ENCODE measurements around the gene PREP.
"Not testable (repeated sequence)": the region's sequence is repeated elsewhere in the genome, so short reads cannot be mapped to it uniquely, and the experiment has no call there.

Gene PREP

DNA sequence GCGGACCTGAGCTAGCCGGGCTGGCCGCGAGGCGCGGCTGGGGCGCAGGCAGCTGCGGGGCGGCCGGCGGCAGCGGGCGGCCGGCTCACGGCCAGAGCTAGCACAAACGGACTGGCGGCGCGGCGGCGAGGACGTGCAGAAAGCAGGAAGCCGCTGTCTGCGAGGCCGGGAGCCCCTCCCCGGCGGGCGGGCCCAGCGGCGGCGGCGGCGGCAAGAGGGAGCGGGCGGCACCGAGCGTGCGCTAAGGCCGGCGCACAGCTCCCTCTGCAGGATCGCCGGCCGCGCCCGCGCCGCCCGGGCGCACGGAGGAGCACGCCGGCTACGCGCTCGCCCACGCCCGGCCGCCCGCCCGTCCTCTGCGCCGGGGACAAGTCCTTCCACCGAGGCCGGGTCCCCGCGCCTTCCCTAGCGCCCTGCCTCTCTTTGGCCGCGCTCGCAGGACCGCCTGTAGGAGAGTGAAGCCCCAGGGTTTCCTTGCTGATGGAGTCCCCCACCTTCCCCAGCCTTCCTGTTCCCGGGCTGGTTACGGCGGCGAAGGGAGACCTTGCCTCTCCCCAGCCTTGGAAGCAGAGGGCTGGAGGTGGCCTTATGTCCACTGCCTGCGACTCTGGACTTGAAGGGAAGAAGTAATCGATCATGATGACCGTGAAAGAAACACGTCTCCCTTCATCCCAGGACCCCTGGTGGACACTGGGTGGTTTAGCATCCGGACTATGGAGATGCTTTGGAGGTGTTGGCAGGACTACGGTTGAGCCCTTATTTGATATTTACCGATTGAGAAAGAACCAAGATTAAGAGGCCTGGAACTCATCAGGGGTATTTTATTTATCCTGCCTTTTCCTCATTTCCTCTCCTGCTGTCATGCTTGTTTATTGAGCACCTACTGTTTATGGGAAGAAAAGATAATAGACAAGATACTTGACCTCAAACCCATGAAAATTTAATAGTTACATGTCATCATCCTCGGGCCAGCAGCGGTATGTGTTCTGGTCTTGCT is at the start of gene PREP:
Gene PREP (minus strand): TSS at position 144 of the 997 bp plus-strand sequence. CDS start 191 bp downstream, outside the sequence.
- DNase-seq (ENCODE audit: low read depth in 2 of 3, low spot score in 2 of 3) = peak; percentile 44 to 73 (median 52)

DNA sequence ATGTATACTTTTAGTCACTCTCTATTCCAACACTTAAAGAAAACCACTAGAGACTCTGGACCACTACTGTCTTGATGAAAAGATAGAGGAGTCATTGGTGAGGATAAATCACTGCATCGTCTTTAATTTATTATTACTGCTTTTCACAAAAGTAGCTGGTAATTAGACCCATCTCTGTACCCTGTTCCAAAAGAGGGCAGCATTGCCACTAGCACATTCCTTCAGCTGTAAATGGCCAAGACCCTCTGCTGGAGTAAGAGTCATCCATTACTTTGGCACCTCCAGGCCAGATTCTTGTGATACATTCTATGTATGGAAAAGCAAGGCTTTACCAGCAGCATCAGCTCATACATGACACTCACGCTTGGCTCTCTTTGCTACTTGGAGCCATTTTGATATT is 49.5 kb upstream of the PREP start:
- no peak for DNase-seq (ENCODE audit: low read depth in 2 of 3, low spot score in 2 of 3)

DNA sequence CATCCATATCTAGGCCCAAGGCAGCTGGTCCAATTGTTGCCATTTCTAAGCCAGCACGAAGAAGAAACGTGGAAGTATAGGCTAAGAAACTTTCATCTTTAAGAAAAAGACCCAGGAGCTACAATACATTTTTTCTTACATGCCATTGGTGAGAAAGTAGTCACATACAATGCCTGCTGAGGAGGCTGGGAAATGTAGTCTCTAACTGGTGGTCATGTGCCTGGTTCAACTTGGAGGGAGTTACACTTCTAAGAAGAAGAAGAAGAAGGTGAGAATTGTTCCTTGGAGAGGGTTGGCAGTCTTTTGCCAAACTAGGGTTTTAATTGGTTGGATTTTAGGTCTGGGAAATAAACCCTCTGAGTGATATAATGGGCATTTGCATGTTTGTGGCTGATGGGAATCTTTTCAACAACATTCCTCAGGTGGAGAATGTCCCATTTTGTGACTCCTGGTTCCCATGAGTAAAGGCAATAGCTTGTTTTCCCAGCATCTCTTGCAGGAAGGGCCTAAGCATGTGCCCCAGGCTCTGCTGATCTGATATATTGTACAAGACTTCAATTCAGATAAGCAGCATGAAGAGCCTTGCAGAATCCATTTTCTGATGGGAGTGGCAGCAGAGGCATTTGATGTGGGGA is 47.0 kb upstream of the PREP start:
- no peak for DNase-seq (ENCODE audit: low read depth in 2 of 3, low spot score in 2 of 3)

DNA sequence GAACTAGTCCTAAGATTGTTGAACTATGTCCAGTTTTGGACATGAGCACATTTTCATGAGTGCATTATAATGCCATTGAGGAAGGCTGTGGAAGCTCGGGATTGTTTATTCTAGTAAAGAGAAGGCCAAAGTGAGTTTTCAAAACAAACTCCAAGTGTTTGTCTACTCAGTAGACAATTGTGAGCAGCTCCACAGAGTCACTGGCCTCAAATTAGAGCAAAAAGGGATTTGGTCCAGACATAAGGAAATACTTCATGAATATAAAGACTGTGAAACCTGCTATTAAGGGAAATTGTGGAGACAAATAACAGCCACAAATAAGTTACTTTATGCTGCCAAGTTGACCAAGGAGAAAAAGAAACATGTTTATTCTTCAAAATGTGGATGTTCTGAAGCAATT is 42.6 kb upstream of the PREP start:
- DNase-seq (ENCODE audit: low read depth in 2 of 3, low spot score in 2 of 3) = no peak

DNA sequence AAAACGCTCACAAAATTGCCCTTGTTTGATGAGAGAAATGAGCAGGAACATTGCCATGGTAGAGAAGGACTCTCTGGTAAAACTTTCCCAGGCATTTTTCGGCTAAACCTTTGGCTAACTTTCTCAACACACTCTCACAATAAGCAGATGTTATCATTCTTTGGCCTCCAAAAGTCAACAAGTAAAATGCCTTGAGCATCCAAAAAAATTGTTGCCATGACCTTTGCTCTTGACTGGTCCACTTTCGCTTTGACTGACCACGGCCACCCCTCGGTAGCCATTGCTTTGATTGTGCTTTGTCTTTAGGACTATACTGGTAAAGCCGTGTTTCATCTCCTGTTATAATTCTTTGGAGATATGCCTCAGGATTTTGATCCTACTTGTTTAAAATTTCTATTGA is 41.1 kb upstream of the PREP start:
- no peak for DNase-seq (ENCODE audit: low read depth in 2 of 3, low spot score in 2 of 3)

DNA sequence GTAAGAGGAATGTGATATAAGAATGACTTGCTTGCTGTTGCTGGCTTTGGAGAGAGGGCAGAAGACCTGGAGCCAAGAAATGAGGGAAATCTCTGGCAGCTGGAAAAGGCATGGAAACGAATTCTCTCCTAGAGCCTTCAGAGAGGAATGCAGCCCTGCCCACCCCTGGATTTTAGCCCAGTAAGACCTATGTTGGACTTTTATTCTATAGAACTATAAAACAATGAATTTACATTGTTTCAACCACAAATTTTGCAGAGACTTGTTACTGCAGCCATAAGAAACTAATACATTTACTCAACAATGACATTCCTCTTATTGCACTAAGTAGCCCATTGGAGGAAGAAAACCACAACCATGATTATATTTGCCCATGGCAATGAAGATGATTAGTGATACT is 39.5 kb upstream of the PREP start:
- DNase-seq (ENCODE audit: low read depth in 2 of 3, low spot score in 2 of 3) = no peak

DNA sequence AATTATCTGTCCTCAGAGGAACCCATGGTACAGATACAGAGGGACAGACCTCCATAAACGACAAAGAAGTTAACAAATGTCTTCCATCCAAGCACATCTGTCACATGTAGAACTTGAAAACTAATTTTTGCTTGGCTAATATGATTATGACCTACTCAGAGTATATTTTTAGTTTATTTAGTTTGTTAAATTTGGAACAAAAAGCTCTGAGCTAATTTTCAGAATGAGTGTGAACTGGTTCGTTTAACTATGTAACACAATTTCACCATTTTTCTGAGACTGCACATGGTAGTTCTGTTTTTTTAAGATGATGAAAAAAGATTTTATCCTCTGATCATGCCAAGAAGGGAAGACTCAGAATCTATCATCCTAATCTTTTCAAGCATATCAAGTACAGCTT is 34.4 kb upstream of the PREP start:
- no peak for DNase-seq (ENCODE audit: low read depth in 2 of 3, low spot score in 2 of 3)

DNA sequence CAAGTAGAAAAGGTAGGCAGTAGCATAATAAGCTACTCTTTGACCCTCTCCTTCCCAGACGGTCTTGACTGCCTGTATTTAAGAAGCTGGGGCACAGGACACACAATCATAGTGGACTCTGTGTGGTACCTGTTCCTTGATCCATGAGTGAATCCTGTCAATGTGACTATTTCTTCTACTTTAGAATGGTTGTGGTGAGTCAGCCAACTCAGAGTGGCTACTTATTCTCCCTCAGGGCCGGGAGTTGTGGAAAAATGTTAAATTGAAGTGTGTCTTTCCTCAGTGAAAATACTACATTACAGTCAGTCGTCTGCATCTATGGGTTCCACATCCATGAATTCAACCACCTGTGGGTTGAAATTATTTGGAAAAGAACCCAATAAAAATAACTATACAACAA is 30.8 kb upstream of the PREP start:
- no peak for DNase-seq (ENCODE audit: low read depth in 2 of 3, low spot score in 2 of 3)

DNA sequence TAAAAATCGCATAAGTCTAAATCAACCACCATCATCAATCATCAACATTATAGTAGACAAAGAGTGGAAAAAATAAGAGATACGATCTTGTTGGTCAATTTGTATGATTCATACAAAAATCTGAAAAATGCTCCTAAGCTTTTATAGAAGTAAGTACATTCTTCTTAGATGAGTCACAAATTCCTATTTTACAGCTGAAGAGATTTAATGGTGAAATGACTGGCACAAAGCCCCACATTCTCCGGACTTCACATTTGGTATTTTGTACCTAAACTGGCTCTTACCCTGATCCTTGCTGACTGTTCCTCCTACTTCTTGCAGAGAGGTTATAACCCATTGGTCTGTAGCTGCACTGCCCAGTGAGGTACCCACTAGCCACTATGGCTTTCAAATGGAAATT is 29.9 kb upstream of the PREP start:
- no peak for DNase-seq (ENCODE audit: low read depth in 2 of 3, low spot score in 2 of 3)

DNA sequence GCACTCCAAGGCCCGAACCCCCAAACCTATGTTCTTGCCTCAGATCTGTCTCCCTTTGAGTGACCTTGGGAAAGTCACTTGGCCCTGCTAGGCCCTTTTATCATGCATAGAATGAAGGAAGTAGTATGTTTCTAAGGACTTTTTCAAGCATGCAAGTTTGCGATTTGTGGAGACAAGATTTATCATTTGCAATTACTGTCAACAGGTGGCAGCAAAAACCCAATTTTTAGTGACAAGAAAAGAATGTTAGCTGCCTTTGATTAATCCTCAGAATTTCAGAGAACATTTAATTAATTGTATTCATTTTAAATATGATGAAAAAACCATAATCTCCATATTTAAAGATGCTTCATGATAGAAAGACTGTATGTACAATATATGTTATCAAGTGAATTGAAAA is 28.3 kb upstream of the PREP start:
- DNase-seq (ENCODE audit: low read depth in 2 of 3, low spot score in 2 of 3) = no peak

DNA sequence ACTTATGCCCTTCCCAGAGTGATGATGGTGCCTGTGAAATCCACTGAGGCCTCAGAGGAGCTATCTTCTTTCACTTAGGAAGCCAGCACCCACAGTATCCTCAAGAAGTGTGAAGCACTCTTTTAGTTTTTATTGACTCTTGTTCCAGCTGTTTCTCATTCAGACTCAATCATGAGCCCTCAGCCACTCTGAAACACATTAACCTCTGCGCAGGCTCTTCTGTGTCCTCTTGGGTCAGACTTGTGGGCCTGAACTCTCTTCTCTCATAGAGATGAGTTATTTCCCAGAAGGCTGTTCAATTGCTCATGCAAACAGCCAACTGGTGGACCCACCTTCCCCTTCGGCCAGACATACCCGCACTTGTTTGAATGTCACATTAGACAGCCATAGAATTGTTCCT is 27.8 kb upstream of the PREP start:
- no peak for DNase-seq (ENCODE audit: low read depth in 2 of 3, low spot score in 2 of 3)

DNA sequence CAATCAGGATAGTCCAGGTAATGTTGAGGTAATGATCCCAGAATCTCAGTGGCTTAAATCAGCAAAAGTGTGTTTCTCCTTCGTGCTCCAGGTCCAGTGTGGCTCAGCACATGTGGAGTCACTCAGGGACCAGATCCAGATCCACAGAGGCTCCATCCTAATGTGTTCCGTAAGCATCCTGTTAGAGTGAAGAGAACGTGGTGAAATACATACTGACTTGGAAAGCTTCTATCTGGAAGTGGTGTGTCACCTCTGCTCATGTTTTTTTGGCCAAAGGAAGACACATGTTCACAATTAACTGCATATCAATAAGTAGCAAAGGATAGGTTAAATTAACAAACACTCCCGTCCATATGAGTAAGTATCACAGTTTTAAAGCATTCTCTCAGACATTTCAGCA is 26.8 kb upstream of the PREP start:
- DNase-seq (ENCODE audit: low read depth in 2 of 3, low spot score in 2 of 3) = no peak

DNA sequence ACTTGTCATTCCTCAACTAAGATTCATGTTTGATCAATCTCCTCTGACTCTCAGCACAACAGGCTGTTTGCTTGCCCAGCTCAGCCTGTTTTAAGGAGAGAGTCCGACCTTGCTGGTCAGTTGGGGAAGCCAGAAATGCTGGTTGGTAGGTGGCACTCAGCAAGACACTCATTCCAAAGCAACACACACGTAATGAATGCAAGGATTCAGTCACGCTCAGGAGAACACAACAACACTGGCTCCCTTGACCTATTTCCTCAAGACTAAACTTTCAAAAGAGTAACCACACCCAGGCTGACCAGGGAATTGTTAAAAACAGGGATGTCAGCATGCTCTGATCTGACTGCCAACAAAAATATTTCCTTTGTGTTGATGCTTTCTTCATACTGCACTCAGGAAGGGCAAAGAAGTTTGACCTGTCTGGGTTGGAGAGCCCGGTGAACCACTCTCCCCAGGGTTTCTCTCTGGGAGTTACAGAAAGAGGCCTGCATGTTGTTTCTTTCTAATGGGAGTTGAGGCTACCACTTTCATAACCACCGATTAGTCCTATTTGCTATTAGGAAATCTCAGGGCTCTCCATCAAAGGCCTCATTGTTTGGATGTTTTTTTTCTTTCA is 25.6 kb upstream of the PREP start:
- no peak for DNase-seq (ENCODE audit: low read depth in 2 of 3, low spot score in 2 of 3)

DNA sequence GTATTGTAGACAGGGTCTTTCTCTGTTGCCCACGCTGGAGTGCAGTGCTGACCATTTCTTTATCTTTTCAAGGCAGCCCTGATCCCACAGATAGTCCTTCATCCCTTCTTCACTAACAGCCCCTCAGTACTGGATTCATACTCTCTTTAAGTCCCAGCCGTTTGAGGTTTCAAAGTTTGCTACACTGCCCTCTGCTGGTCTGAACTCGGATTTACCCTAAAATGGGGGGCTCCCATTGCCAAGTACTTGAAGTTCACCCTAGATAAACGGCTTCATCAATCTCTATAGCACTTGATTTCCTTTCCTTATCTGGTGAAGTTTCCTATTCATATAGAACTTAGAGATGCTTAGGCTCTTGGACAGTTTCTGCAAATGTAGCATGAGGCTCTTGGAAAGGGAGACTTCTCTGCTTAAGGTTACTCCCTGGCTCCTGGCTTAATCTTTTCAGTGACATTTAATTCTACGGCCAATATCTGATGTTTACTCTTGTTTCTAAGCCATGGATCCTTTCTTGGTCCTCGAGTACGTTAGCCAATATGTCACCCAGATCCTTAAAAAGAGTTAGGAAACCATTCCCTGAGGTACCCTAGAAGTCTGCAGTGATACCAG is 21.4 kb upstream of the PREP start:
- peak; percentile 19 to 37 (median 23) for DNase-seq (ENCODE audit: low read depth in 2 of 3, low spot score in 2 of 3)

DNA sequence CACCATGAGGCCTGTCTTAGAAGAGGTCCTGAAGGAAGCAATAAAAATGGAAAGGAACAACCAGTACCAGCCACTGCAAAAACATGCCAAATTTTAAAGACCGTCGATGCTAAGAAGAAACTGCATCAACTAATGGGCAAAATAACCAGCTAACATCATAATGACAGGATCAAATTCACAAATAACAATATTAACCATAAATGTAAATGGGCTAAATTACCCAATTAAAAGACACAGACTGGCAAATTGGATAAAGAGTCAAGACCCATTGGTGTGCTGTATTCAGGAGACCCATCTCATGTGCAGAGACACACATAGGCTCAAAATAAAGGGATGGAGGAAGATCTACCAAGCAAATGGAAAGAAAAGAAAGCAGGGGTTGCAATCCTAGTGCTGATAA is 14.1 kb upstream of the PREP start:
- DNase-seq (ENCODE audit: low read depth in 2 of 3, low spot score in 2 of 3) = not testable (repeated sequence)

DNA sequence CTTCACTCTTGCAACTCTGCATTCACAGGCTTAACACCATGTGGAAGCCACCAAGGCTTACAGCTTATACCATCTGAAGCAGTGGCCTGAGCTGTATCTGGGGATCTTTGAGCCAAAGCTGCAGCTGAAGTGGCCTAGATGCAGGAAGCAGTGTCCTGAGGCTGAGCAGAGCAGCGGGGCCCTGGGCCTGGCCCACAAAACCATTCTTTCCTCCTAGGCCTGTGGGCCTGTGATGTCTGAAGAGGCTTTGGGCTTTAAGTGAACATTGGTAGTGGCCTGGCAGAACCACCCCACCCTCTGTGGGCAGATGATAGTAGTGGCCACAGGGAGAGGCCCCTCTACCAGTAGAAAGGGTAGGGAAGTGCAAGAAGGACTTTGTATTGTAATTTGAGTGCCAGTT is 6.9 kb upstream of the PREP start:
- no peak for DNase-seq (ENCODE audit: low read depth in 2 of 3, low spot score in 2 of 3)

DNA sequence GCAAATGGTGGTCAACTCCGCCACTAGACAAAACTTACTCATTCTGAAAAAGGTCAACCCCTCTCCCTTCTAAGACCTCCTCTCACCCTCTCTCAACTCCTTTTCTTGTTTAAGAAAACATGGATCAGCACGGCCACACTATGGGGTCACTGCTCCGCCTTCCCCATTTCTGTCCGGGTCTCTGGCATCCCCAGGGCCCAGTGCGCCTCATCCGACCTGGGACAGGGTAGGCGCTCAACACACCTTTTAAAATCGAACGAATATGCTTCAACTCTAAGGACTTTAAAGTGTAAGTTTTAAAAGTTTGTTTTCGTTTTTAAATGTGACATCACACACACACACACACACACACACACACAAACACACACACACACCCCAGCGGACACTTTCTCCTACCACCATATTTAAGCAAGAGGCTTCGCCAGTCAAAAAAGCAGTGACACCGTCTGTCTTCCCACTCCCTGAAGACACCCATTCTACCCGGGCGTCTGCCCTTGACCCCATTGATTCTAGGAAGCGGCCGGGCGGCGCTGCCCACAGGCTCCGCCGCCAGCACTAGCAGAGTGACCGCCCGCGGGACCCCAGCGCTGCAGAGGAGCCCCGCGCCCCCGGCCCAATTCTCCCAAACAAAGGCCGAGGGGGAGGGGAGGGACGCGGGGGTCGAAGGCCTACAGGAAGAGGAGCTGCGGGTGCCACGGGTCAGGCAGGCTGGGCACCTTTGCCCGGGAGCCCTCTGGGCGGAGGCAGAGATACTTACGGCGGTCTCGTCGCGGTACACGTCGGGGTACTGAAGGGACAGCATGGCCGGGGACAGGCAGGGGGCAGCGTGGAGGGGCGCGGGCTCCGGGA is 568 bp downstream of the PREP start:
- DNase-seq (ENCODE audit: low read depth in 2 of 3, low spot score in 2 of 3) = peak in 2 of 3 experiments; percentile 5 to 13

DNA sequence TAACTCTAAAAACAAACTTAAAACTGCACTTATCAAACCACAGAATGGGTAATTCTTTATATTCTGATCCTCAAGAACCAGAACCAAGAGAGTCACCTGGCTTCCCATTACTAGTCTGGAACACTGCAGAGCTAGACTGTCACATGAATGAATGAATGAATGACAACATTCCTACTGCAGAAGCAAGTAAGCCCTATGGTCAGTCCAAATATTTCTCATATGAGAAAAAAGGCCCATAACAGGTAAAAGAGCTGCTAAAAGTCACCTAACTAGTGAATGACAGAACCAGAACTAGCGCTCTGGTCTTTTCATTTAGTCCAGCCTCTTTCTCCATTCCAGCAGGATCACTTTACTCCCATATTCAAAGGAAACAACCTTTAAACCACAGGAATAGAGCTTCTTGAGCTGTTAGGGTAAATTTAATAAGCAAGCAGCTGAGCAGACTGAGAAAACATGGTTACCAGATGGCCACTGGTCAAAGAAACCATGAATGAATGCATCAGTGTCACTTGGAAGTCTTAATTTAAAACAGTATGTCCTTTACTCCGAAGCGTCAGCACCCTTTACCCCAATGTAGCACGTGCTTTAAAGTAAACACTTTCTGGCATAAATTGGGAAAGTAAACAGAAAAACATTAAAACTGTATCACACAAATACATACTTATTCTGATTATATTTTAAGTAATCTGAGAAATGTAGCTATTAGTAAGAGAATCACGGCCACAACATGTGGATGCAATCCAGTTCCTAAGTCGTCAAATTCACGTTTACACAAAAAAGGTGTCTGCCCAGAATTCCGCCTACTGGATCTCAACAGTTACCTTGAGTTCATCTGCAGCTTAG is 1.4 kb downstream of the PREP start:
- DNase-seq (ENCODE audit: low read depth in 2 of 3, low spot score in 2 of 3) = no peak

DNA sequence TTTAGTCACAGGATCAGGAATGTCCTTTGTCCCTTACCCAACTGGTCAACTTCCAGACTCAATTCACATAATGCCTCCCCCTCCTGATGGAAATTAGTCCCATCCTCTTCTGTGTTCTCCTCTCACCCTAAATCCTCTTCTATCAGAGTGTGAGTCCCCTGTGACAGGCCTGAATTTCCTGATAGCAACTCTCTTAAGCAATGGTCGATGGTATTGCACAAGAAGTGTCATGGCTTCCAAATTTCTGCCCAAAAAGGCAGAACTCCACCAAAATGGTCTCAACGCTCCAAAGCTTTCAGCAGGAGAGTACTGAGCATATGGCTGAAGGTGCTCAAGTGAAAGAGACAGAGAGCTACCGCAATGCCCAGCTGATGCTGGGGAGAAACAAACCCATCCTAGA is 2.4 kb downstream of the PREP start:
- no peak for DNase-seq (ENCODE audit: low read depth in 2 of 3, low spot score in 2 of 3)

DNA sequence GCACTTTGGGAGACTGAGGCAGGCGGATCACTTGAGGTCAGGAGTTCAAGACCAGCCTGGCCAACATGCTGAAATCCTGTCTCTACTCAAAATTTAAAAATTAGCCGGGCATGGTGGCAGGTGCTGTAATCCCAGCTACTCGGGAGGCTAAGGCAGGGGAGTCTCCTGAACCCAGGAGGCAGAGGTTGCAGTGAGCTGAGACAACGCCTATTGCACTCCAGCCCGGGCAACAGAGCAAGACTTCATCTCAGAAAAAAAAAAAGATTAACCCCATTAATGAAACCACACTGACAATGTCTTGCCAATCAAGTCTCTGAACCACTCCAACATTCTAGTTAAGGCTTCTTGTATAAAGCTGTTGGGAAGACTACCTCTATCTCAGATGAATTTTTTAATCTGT is 4.0 kb downstream of the PREP start:
- no peak for DNase-seq (ENCODE audit: low read depth in 2 of 3, low spot score in 2 of 3)
